Activated CD4-positive, alpha-beta T cell treated with anti-CD3 and anti-CD28 coated beads for 48 hours (primary cell): ENCODE measurements around the gene PACRG.
A peak's percentile ranks its signal among the peaks of the same experiment; 100 is the strongest.

Source experiments
- DNase-seq: peaks from one replicate; pipeline ENCODE4 v3.0.0-alpha.2; 2020

The PACRG gene

GRCh38 chr6:163218361-163218894 lies 490.7 kb downstream of the PACRG start:
- no peak for DNase-seq

GRCh38 chr6:163226181-163226835 lies 498.5 kb downstream of the PACRG start:
- DNase-seq: no peak

GRCh38 chr6:163226836-163227485 lies 499.2 kb downstream of the PACRG start:
- DNase-seq: no peak

- no peak for DNase-seq
Measured at GRCh38 chr6:163228041-163228440, 500.3 kb downstream of the PACRG start.

GRCh38 chr6:163229050-163229449 lies 501.3 kb downstream of the PACRG start:
- DNase-seq: no peak

- DNase-seq: no peak
Measured at GRCh38 chr6:163230901-163231300, 503.1 kb downstream of the PACRG start.

- DNase-seq: no peak
Measured at GRCh38 chr6:163231356-163232014, 503.7 kb downstream of the PACRG start.

GRCh38 chr6:163232015-163232523 lies 504.3 kb downstream of the PACRG start:
- DNase-seq: no peak

GRCh38 chr6:163232649-163233048 lies 504.9 kb downstream of the PACRG start:
- no peak for DNase-seq

- no peak for DNase-seq
Measured at GRCh38 chr6:163237110-163237509, 509.3 kb downstream of the PACRG start.

GRCh38 chr6:163239572-163240340 lies 512.0 kb downstream of the PACRG start:
- no peak for DNase-seq

- DNase-seq: no peak
Measured at GRCh38 chr6:163240556-163240955, 512.8 kb downstream of the PACRG start.

GRCh38 chr6:163241683-163242082 lies 513.9 kb downstream of the PACRG start:
- DNase-seq: no peak

GRCh38 chr6:163243083-163243482 lies 515.3 kb downstream of the PACRG start:
- no peak for DNase-seq

- DNase-seq: no peak
Measured at GRCh38 chr6:163243692-163244589, 516.2 kb downstream of the PACRG start.

- no peak for DNase-seq
Measured at GRCh38 chr6:163248051-163248450, 520.3 kb downstream of the PACRG start.

- DNase-seq: peak; percentile 14
Measured at GRCh38 chr6:163249651-163250101, 521.9 kb downstream of the PACRG start.

- no peak for DNase-seq
Measured at GRCh38 chr6:163250116-163250515, 522.3 kb downstream of the PACRG start.

- DNase-seq: no peak
Measured at GRCh38 chr6:163252061-163252591, 524.4 kb downstream of the PACRG start.

GRCh38 chr6:163253556-163254213 lies 525.9 kb downstream of the PACRG start:
- DNase-seq: no peak

- no peak for DNase-seq
Measured at GRCh38 chr6:163254341-163254835, 526.6 kb downstream of the PACRG start.
